ENCODE data around the gene CLK3.

CLK3 gene

DNA sequence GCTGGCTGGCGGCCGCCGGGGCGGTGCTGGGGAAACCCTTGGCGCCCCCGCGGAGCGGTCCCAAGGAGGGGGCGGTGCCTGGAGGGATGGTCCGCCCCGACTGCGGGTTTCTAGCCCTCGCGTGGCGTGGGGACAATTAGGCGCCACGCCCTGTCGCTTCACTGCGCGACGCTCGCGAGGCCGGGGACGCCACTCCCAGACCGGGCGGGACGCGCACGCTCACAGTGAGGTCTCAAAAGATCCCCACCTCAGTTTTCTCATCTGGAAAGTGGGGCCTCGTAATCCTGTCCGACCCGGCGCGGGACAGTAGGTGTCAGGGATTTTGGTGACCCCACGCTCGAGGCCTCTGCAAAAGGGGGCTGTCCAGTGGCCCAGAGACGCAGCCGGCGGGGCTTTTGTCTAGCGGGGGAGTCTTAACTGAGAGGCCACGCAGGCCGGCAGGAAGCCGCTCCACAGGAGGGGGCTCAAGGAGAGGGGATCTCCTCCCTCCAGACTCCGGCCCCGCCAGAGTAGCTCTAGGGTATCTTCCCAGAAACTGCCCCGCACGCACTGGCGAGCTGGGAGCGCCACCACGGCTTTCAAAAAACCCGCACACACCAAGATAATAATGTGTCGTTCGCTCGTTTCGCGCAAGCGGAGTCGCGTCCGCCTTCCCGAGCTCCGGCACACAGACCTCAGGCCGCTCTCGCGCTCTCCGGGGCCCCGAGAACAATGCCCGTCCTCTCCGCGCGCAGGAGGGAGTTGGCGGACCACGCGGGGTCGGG is 710 bp upstream of the CLK3 start:
- H2AFZ ChIP-seq: peak overlapping the region; percentile 88
- peaks cover 19% of the 10 kb centered on the region for H3K79me2 ChIP-seq
- no peak overlapping the region for H3K9ac ChIP-seq
- no peaks in the 10 kb centered on the region for H3K27me3 ChIP-seq (ENCODE audit: control insufficient read depth, insufficient read depth, low read length)
- H3K4me1 ChIP-seq: peaks cover 12% of the 10 kb centered on the region
- H3K9me3 ChIP-seq (ENCODE audit: control insufficient read depth, low read length): no peaks in the 10 kb centered on the region
- peak overlapping the region; percentile 94 for H3K27ac ChIP-seq
- peak overlapping the region; percentile 95 for H3K4me3 ChIP-seq (ENCODE audit: low read depth, low read length)
- H3K4me2 ChIP-seq (ENCODE audit: low read length): peak overlapping the region; percentile 90
- no peaks in the 10 kb centered on the region for H3K36me3 ChIP-seq (ENCODE audit: control insufficient read depth, insufficient read depth, low read length)
- TF ChIP-seq, protein P1, sequence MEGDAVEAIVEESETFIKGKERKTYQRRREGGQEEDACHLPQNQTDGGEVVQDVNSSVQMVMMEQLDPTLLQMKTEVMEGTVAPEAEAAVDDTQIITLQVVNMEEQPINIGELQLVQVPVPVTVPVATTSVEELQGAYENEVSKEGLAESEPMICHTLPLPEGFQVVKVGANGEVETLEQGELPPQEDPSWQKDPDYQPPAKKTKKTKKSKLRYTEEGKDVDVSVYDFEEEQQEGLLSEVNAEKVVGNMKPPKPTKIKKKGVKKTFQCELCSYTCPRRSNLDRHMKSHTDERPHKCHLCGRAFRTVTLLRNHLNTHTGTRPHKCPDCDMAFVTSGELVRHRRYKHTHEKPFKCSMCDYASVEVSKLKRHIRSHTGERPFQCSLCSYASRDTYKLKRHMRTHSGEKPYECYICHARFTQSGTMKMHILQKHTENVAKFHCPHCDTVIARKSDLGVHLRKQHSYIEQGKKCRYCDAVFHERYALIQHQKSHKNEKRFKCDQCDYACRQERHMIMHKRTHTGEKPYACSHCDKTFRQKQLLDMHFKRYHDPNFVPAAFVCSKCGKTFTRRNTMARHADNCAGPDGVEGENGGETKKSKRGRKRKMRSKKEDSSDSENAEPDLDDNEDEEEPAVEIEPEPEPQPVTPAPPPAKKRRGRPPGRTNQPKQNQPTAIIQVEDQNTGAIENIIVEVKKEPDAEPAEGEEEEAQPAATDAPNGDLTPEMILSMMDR (IDR thresholded peaks at IDR 0.05): no peak

DNA sequence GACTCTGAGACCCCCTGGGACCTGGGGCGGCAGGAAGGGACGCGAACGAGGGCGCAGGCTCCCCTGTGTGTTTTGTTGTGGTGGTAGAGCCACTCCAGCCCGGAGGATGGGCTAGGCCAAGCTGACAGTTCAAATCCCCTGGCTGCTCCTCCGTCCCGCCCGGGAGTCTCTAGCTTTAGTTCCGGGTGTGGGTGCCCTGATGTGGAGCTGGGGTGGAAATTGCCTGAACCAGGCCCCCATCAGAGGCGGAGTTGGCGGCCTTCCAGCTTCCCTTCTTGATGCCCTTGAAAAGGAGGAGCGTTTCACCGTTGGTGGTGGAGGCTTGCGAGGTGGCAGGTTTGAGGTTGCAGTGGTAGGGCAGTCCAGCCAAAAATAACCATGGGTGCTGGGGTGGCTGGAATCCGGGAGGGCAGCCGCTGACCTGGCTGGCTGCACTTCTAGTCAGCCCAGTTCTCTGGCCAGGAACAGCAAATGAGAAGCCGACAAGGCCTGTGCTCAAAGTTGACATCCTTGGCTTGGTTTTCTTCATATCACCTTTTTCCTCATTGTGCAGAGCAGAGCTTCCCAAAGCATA is 817 bp downstream of the CLK3 start:
- peaks cover 21% of the 10 kb centered on the region for H3K79me2 ChIP-seq
- H3K4me3 ChIP-seq (ENCODE audit: low read depth, low read length): peak overlapping the region; percentile 95
- H3K27ac ChIP-seq: peak overlapping the region; percentile 94
- H3K36me3 ChIP-seq (ENCODE audit: control insufficient read depth, insufficient read depth, low read length): no peaks in the 10 kb centered on the region
- peak overlapping the region; percentile 94 for H3K9ac ChIP-seq
- no peaks in the 10 kb centered on the region for H3K9me3 ChIP-seq (ENCODE audit: control insufficient read depth, low read length)
- TF ChIP-seq, protein P1 (IDR thresholded peaks at IDR 0.05): no peak
- H3K4me1 ChIP-seq: peaks cover 12% of the 10 kb centered on the region
- H3K4me2 ChIP-seq (ENCODE audit: low read length): peak overlapping the region; percentile 89
- H3K27me3 ChIP-seq (ENCODE audit: control insufficient read depth, insufficient read depth, low read length): no peaks in the 10 kb centered on the region
- peak overlapping the region; percentile 88 for H2AFZ ChIP-seq

DNA sequence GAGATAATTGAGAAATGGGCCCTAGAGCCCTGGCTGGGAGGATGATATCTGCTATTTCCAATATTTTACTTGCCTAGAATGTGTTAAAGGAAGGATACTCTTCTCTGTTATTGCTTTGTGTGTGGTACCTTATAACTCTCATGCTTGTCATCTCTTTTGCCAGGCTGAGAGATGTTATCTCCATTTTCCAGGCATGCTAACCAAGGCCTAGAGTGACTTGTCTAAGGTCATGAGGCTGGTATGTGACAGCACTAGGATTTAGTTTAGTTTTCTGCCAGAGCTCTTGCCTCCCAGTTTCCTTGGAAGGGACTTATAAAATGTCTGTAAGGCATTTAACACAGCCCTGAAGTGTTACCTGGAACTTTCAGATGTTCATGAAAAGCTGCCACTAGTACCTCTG is 1.4 kb downstream of the CLK3 start:
- H3K27me3 ChIP-seq (ENCODE audit: control insufficient read depth, insufficient read depth, low read length): no peaks in the 10 kb centered on the region
- H3K4me2 ChIP-seq (ENCODE audit: low read length): peak overlapping the region; percentile 89
- peak overlapping the region; percentile 95 for H3K4me3 ChIP-seq (ENCODE audit: low read depth, low read length)
- peaks cover 12% of the 10 kb centered on the region for H3K4me1 ChIP-seq
- H3K27ac ChIP-seq: peak overlapping the region; percentile 94
- H3K9ac ChIP-seq: no peak overlapping the region
- H2AFZ ChIP-seq: no peak overlapping the region
- H3K36me3 ChIP-seq (ENCODE audit: control insufficient read depth, insufficient read depth, low read length): no peaks in the 10 kb centered on the region
- TF ChIP-seq, protein P1 (IDR thresholded peaks at IDR 0.05): no peak
- H3K79me2 ChIP-seq: peaks cover 21% of the 10 kb centered on the region
- no peaks in the 10 kb centered on the region for H3K9me3 ChIP-seq (ENCODE audit: control insufficient read depth, low read length)

DNA sequence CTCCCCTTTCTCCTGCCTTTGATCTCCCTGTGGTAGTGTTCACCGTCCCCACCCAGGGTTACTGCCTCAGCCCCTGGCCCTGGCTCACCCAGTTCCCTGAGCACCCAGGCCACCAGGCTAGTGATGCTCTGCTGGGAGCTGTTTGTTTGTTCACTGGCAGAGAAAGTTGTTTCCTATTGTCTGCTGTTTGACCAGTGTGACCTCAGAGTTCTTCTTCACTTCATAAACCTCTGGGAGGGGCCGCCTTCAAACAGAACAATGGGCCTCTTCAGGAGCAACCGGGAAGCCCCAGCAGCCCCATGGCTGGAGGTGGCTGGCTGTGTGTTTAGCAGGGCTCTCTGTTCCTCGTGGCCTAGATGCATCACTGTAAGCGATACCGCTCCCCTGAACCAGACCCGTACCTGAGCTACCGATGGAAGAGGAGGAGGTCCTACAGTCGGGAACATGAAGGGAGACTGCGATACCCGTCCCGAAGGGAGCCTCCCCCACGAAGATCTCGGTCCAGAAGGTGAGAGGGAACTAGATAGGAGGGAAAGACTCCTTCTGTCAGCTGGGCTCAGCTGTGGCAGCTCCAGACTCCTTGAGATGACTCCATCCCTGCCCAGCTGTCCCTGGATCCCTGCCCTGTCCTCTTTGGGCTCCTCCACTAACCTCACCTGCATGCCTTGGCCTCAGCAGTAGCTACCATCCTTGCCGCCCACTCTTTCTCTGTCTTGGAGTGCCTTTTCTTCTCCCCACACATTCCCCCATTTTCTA is 3.4 kb downstream of the CLK3 start:
- Histone ChIP-seq H3K9ac (no peak overlapping the region), H3K36me3 (ENCODE audit: control insufficient read depth, insufficient read depth, low read length) (no peaks in the 10 kb centered on the region), H3K4me3 (ENCODE audit: low read depth, low read length) (no peak overlapping the region), H3K27ac (no peak overlapping the region), H3K9me3 (ENCODE audit: control insufficient read depth, low read length) (no peaks in the 10 kb centered on the region), H3K79me2 (peaks cover 21% of the 10 kb centered on the region), H2AFZ (no peak overlapping the region), H3K4me1 (peaks cover 12% of the 10 kb centered on the region), H3K27me3 (ENCODE audit: control insufficient read depth, insufficient read depth, low read length) (no peaks in the 10 kb centered on the region), H3K4me2 (ENCODE audit: low read length) (no peak overlapping the region)
- TF ChIP-seq, protein P1 (IDR thresholded peaks at IDR 0.05): no peak

All from parathyroid adenoma (tissue), 2 donors.